Measurements from ENCODE around the gene SLC7A7. TPM values are rescaled to one million over a fixed set of nuclear protein-coding genes. Genes with fewer than 3 reads are reported as not detected.

The SLC7A7 gene
- total RNA-seq, 1 donor from 2014 or later = 14.3 TPM

DNA sequence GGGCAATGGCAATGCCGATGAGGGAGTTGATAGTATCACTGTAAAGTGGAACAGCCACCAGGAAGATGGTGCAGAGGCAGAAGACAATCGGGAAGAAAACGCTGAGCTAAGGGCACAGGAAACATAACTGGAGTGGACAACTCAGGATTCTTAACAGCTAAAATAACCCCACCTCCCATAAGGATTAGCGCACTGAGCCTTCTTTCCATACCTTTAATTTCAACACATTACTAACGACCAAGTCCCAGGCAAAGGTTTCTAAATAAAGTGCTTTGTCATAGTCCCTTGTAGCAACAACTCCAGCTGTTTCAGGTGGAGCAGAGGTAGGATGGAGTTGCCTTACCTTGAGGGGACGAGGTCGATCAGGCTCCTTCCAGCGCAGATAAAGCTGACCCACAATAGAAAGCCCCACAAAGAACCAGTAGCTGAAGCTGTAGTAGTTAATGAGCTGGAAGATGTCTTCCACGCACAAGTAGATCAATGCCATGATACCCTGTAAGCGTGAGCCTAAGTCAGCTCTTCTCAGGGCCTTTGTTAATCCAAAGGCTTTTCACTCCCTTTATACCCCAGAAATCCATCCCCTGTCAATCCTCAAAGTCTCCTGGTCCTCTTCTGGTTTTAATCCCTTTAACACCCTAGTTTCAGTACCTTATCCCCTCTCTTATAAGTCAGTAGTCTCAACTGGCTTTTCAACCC is 41.1 kb downstream of the SLC7A7 start:
- Histone ChIP-seq H3K79me2 (ENCODE audit: insufficient read depth, low read length) (peaks cover 5% of the 10 kb centered on the region), H3K27me3 (ENCODE audit: insufficient read depth, low read length) (no peaks in the 10 kb centered on the region), H3K9ac (ENCODE audit: low read length) (no peak overlapping the region), H3K4me3 (ENCODE audit: insufficient read depth, low read depth, low read length) (no peak overlapping the region), H3K4me2 (ENCODE audit: low read length) (no peak overlapping the region), H3K27ac (ENCODE audit: low read depth, low read length) (no peak overlapping the region), H2AFZ (ENCODE audit: low read depth, low read length) (no peak overlapping the region), H3K4me1 (ENCODE audit: insufficient read depth, low read length) (peaks cover 7% of the 10 kb centered on the region), H3K36me3 (ENCODE audit: insufficient read depth, low read length) (peaks cover 41% of the 10 kb centered on the region), H3K9me3 (ENCODE audit: insufficient read depth, low read depth, low read length) (no peaks in the 10 kb centered on the region), H4K20me1 (ENCODE audit: insufficient read depth, low read length) (peaks cover 6% of the 10 kb centered on the region)
- no peak overlapping the region for H3K27ac Mint-ChIP-seq (ENCODE audit: unreplicated experiment)
- H3K27me3 Mint-ChIP-seq (ENCODE audit: low read depth, unreplicated experiment) = no peaks in the 10 kb centered on the region
- H3K4me3 Mint-ChIP-seq (ENCODE audit: unreplicated experiment) = no peak overlapping the region
- TF ChIP-seq, protein P1, sequence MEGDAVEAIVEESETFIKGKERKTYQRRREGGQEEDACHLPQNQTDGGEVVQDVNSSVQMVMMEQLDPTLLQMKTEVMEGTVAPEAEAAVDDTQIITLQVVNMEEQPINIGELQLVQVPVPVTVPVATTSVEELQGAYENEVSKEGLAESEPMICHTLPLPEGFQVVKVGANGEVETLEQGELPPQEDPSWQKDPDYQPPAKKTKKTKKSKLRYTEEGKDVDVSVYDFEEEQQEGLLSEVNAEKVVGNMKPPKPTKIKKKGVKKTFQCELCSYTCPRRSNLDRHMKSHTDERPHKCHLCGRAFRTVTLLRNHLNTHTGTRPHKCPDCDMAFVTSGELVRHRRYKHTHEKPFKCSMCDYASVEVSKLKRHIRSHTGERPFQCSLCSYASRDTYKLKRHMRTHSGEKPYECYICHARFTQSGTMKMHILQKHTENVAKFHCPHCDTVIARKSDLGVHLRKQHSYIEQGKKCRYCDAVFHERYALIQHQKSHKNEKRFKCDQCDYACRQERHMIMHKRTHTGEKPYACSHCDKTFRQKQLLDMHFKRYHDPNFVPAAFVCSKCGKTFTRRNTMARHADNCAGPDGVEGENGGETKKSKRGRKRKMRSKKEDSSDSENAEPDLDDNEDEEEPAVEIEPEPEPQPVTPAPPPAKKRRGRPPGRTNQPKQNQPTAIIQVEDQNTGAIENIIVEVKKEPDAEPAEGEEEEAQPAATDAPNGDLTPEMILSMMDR (IDR thresholded peaks at IDR 0.05; ENCODE audit: insufficient read depth, low read depth, low read length) = no peak
- TF ChIP-seq EZH2 (IDR thresholded peaks at IDR 0.05; ENCODE audit: insufficient read depth, low read length) = no peak
- peaks cover 8% of the 10 kb centered on the region for H3K4me1 Mint-ChIP-seq (ENCODE audit: low read depth, unreplicated experiment)
- peaks cover 33% of the 10 kb centered on the region for H3K36me3 Mint-ChIP-seq (ENCODE audit: low read depth, unreplicated experiment)
- DNase-seq (ENCODE audit: low read depth) (no peak), FAIRE-seq (no peak)
- no peaks in the 10 kb centered on the region for H3K9me3 Mint-ChIP-seq (ENCODE audit: unreplicated experiment)

DNA sequence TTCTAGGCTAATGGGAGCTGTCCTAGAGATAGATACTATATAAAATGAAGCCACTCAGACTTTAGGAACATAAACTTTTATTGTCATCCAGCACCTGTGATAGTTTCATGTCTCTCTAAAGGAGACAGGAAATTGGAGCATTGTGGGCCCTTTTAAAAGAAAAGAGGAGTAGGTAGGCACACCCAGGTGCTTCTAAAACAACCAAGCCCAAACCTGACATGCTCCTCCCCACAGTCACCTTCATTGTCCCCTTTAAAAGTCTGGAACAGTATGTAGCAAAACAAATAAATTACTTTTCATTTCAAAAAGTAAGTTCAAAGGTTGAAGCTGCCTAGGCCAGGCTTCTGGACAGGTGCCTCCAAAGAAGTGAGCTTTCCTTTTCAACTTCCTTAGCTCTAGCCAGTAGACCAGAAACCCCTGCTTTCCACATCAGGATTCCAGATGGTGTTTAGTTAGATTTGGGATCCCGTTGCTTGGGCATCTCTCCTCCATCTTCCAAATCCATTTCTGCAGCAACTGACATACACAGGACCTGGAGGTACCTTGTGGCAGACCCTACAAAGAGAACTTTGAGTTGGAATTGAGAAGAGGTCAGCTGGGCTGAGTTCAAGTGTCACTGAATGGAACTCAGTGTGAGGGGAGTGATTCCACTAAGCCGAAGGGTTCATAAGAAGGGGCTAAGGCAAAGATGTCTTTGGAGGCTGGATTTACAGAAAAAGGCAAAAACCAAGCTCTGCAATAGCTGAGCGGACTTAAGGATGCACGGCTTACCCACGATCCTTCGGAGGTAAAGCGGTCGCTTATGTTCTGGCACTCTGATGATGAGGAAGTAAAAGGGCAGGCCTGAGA is 41.8 kb downstream of the SLC7A7 start:
- no peak for TF ChIP-seq EZH2 (IDR thresholded peaks at IDR 0.05; ENCODE audit: insufficient read depth, low read length)
- TF ChIP-seq, protein P1 (IDR thresholded peaks at IDR 0.05; ENCODE audit: insufficient read depth, low read depth, low read length) = no peak
- H3K4me1 Mint-ChIP-seq (ENCODE audit: low read depth, unreplicated experiment) = peaks cover 12% of the 10 kb centered on the region
- no peak overlapping the region for H3K9ac ChIP-seq (ENCODE audit: low read length)
- H3K9me3 ChIP-seq (ENCODE audit: insufficient read depth, low read depth, low read length) = no peaks in the 10 kb centered on the region
- H3K4me3 Mint-ChIP-seq (ENCODE audit: unreplicated experiment) = no peak overlapping the region
- no peaks in the 10 kb centered on the region for H3K9me3 Mint-ChIP-seq (ENCODE audit: unreplicated experiment)
- FAIRE-seq (no peak), DNase-seq (ENCODE audit: low read depth) (no peak)
- H2AFZ ChIP-seq (ENCODE audit: low read depth, low read length) = no peak overlapping the region
- H3K36me3 ChIP-seq (ENCODE audit: insufficient read depth, low read length) = peaks cover 43% of the 10 kb centered on the region
- peaks cover 35% of the 10 kb centered on the region for H3K36me3 Mint-ChIP-seq (ENCODE audit: low read depth, unreplicated experiment)
- no peaks in the 10 kb centered on the region for H3K27me3 Mint-ChIP-seq (ENCODE audit: low read depth, unreplicated experiment)
- no peaks in the 10 kb centered on the region for H3K27me3 ChIP-seq (ENCODE audit: insufficient read depth, low read length)
- H3K27ac Mint-ChIP-seq (ENCODE audit: unreplicated experiment) = no peak overlapping the region
- H3K4me3 ChIP-seq (ENCODE audit: insufficient read depth, low read depth, low read length) = no peak overlapping the region
- H3K79me2 ChIP-seq (ENCODE audit: insufficient read depth, low read length) = peaks cover 12% of the 10 kb centered on the region
- peaks cover 9% of the 10 kb centered on the region for H3K4me1 ChIP-seq (ENCODE audit: insufficient read depth, low read length)
- H3K4me2 ChIP-seq (ENCODE audit: low read length) = no peak overlapping the region
- H4K20me1 ChIP-seq (ENCODE audit: insufficient read depth, low read length) = peaks cover 10% of the 10 kb centered on the region
- H3K27ac ChIP-seq (ENCODE audit: low read depth, low read length) = no peak overlapping the region
